NCI-H128 (cell line): ENCODE measurements around the gene SRGAP2C.
"Not testable (repeated sequence)": the region's sequence is repeated elsewhere in the genome, so short reads cannot be mapped to it uniquely, and the experiment has no call there.

ENCODE experiments used
- DNase-seq: peaks from one replicate; lab custom pipeline; 2025; ENCODE audit not compliant: unreplicated experiment; lab: John Stamatoyannopoulos, UW

Gene SRGAP2C

DNA sequence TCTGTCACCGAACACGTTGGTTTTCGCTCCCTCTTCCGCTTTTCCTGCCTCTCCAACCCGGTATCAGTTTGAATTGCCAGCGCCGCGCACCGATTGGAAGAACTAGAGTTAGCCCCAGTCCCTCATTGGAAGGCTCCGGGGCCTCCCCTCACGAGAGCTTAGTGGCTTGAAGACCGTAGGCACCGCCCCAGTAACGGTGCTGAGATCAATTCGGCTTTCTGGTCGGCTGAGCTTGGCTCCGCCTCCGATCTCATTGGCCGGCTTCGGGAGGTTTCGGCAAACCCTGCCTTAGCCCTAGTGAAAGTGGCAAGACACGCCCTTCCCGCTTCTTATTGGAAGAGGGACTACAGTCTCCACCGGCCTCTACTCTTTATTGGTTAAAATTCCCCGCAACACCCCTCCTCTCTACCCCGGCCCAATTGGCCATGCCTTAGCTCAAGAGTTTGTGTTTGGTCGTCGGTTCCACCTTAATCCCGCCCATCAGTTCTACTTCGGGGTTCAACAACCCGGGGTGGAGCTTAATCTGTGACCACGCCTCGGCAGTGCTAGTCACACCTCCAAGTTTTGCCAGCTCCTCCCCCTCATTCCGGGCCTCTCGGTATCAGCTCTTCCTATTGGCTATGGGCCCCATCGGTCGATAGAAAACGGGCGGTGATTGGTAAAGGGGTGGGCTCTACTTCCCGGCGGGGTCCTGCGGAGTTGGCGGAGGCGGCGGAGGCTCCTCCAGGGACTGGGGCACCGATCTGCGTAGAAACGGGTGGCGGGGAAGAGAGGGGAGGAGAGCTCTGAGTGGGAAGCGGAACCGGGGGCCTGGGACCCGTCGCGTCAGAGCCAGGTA is at the start of gene SRGAP2C, which contains the start of gene FAM72B:
TSS of gene SRGAP2C (plus strand) at position 686 of the 838 bp plus-strand sequence. CDS start 2,472 bp downstream, outside the sequence.
TSS of gene FAM72B (minus strand) at position 51 of the 838 bp plus-strand sequence. CDS start 851 bp downstream, outside the sequence.
- DNase-seq = peak; percentile 98

DNA sequence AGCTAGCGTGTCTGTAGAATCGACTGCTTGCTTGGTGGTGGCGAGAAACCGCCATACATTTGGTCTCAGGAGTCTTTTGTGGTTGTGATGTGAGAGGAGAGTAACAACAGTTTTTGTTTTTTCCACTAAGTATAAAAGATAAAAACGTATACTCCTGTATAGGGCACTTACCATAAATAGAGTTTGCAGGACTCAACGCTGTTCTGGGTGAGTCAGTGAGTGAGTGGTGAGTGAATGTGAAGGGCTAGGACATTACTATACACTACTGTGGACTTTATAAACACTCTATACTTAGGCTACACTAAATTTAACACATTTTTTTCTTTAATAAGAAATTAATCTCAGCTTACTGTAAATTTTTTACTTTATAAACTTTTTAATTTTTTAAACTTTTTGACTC is 44.4 kb upstream of the SRGAP2C start:
- DNase-seq = not testable (repeated sequence)

DNA sequence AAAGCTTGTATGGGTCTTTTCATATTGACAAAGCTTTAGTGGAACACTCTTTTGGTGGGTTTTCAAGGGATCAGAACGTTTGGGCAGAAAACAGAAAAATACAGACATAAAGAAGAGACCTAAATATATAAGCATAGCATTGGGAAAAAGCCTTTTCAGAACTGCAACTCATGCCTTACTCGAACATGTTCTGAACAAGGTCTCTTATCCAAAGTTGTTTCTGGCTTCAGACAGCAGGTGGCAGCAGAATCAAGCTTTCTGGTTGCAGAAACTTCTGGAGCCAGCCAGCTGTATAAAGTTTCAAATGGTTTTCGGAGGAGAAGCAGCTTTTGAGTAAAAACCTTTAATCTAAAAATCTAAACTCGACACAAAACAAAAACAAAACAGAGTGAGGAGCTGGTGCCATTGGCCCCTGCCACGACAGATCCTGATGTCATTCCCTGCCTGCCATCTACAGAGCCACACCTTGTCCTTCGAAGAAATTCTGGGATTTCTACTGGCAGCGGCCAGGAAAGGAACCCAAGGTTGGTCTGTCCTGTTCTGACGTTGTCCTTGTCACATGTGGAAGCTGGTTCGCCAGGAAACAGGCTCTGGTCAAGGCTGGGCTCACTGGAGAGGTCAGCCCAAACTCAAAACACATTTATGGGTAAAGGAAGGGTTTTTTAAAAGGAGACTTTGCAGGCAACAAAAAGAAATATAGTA is 36.1 kb upstream of the SRGAP2C start:
- not testable (repeated sequence) for DNase-seq

DNA sequence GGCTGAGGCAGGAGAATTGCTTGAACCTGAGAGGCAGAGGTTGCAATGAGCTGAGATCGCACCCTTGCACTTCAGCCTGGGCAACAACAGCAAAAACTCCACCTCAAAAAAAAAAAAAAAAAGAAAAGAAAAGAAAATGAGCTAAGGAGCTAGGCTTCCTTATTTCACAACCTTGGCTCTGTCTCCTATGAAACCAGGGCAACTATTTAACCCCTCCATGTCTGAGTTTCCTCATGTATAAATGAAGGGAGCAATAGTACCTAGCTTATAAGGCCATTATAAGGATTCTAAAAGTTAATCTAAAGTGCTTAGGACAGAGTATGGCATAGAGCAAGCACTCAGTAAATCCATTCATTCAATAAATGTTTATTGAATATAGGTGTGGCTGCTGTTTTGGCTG is 33.5 kb upstream of the SRGAP2C start:
- not testable (repeated sequence) for DNase-seq

DNA sequence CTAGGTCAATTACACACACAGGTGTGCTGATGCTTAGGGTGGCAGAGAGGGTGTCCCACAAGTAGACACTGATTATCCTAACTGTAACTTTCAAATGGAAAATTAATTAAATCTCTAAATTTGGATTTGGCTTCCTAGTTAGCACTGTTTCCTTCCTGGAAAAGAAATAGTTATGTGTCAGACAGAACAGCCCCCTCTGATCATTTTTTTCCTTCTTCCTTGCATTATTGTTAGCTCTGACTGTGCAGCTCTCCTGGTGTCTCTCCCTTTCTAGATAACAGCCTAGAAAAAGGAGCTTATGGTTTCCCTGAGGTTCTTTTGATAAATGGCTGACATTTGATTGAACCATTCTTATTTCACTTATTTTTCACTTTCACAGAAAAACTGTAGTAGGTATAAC is 32.0 kb upstream of the SRGAP2C start:
- DNase-seq = not testable (repeated sequence)

DNA sequence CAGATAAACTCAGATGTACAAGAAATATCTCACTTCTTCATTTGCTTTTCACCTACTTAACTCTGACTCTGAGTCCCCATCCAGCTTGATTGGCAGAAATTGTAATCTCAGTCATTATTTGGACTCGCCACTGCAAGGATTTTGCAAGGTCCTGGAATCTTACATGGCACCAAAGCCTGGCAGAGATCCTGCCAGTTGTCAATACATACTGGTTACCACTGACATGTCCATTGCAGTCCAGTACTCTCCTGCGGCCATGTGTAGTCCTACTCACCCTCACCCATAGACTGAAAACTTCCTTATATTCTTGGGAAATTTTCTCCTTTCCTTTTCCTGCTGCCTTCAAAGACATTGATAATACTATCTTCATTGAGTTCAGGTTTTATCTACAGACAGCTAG is 30.0 kb upstream of the SRGAP2C start:
- not testable (repeated sequence) for DNase-seq

DNA sequence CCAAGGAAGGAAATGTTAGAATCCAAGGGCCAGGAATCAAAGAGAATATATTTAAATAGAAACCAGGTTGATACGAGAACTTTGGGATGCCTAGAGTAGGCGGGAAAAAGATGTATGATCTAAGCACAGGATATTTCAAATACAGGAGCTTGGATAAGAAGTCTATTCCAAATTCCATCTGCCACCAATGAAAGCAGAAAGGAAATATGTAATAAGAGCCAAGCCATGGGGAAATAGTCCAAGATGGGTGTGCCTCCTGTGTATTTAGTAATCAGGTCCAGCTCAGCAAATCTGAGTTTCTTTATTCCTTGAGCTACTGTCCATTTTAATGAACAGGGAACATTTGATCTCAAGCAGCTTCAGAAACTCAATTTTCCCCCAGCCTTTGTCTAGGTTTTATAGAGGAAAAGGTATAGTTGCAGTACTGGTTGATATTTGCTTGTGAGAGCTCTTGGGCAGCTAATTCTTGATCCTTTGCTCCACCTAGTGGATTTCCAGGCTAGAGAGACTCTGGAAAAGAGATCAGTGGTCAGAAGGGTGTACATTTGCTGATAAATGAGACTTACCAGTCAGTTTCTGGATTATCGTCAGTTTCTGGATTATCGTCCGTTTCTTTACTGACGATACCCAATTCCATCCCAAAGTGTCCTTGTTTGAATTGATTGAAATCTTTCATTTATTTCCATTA is 29.0 kb upstream of the SRGAP2C start:
- DNase-seq = not testable (repeated sequence)

DNA sequence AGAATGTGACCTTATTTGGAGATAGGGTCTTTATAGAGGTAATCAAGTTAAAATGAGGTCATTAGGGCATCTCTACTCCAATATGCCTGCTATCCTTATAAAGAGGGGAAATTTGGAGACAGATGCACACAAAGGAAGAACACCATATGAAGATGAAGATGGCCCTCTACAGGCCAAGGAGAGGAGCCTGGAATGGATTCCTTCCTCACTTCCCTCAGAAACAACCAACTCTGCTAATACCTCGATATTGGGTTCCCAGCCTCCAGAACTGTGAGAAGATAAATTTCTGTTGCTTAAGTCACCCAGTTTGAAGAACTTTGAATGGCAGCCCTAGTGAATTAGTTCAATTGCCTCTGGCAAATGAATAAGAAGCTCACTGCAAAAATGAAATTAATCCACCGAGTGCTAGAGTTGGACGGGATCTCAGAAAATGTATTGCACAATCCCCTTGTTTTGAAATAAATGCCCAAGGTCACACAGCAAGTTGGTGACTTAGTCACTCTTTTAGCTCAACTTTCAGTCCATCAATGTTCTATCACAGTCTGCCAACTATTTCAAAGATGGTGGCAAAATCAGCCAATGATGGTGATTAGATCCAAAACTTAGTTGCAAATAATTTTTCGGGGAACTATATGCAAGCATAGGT is 27.7 kb upstream of the SRGAP2C start:
- DNase-seq = not testable (repeated sequence)

DNA sequence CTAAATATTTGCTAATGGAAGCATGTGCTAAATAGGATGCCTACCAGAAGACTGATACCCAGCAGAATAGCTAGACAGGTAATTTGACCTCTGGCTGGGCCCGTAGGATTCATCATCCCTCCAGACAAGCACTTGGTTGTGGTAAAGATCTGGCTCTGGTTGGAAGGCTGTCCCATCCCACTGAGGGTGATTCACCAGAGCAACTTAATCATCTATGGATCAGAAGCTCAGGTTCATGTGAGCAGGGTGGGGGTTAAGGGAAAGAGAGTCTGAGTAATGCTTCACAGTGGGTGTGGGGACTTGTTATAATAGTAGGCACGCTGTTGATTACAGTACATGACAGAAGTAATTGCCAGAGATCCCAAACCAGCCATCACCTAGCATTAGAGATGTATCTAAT is 27.2 kb upstream of the SRGAP2C start:
- DNase-seq = not testable (repeated sequence)

DNA sequence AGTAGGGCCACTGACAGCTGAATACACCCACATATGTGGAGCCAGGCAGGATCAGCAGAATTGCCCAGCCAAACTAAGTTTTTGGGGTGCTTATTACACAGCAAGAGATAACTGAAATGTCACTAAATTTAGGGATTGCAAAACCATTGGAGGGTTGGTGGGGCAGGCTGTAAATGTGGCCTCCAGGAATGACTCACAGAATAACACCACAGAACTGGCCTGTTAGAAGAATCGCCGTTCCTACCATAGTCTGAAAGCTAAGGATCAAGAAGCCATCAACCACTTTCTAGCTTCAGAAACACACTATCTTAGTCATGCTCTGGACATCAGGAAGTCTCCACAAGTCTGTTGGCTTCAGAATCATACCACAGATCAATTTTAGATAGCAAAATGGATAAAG is 24.7 kb upstream of the SRGAP2C start:
- not testable (repeated sequence) for DNase-seq

DNA sequence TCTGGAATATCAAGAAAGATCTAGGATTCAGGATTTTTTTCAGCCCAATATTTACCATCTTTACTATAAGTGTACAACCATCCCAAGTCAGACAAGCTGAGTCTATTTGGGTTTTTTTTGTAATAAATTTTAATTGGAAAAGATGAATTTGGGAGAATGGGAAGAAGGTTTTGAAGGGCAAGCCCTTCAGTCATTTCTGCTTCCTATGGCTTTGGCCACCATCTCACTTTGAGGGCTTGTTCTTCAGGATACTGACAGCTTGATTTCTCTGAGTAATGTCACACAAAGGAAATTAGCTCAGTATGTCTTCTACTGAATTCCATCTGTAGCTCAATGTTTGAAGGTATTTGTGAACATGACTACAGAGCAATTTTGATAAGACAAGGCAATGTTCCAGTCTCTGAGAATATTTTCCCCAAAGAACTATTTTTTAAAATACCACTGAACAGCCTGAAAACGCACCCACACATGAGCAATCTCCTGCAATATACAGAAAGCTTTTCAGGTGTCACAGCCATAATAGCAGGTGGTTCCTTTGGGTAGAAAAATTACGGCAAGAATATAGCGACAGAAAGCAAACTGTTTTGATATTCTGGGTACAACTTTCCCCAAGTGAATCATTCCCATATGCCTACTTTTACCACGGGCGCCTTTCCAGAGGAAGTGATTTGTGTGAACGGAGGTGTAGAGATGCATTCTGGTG is 23.4 kb upstream of the SRGAP2C start:
- DNase-seq = not testable (repeated sequence)

DNA sequence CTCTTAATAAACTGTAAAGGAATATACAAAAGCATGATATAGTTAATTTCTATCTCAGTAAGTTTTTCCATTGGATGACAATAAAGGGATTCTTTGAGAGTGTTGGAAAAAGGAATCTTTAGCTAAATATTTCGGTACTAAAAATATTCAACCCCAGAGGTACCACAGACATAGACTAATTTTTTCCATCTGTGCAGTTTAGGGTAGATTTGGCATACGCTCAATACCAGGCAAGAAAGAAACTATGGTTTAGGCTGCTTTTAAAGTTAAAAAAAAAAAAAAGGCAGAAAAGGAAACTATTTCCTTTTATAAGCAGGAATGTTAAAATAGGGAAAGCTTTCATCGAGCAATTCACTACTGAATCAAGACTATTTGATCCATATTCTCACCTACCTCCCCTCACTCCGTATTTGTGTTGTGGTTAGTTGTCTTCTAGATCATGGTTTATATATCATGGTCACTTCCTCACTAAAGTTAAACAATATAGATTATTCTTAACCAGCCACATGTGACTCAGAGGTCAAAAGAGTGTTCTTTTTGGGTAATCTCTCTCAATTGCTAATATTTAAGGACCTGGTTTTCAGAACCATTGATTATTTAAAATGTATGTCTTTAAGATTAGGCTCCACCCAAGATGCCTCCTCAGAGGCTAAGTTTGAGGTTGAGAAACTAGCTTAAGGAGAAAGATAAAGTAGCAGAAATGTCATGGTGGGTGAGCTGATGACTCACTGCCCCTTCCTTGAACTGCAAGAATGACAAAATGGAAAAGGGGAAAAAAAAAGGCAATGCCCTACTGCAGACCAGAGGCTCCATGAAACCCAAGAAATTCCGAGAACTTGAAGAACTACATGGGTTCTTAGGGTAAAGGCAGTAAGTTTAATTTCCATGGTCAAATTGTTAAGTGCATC is 20.7 kb upstream of the SRGAP2C start:
- not testable (repeated sequence) for DNase-seq

DNA sequence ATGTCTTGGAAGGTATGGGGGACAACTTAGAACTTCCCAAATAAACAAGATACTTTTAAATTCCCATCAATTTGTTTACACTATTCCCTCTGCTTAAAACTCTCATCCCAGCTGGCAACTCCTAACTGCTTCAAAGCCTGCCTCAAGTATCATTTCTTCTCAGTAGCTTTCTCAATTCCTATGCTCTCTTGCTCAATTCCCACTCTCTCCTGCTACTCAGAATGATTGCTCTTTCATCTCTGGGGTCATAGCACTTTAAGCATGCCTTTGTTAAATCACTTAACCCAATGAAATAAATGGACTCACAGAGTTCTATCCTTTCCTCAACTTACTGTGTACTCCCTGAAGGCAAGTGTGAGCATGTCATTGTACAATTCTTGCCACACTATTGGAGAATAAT is 19.5 kb upstream of the SRGAP2C start:
- DNase-seq = not testable (repeated sequence)

DNA sequence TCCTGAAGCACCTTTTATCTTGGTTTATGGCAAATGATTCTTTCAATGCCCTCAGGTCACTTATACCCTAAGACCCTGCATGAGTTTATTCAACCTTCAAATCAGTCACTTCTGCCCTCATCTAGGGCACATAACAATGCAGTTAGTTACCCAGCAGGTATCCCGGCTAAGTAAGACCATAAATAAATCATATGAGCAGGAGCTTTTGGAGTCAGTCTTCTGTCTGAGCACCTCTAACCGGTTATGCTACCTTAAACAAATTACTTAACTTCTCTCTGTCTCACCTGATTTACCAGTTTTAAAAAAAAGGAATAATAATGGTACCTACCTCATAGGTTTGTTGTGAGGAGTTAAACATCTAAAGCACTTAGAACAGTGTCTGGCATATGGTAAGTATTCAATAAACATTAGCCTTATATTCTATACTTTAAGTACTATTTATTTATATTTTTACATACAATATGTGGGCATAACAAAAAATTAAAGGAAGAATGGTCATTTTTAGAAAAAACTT is 17.5 kb upstream of the SRGAP2C start:
- not testable (repeated sequence) for DNase-seq

DNA sequence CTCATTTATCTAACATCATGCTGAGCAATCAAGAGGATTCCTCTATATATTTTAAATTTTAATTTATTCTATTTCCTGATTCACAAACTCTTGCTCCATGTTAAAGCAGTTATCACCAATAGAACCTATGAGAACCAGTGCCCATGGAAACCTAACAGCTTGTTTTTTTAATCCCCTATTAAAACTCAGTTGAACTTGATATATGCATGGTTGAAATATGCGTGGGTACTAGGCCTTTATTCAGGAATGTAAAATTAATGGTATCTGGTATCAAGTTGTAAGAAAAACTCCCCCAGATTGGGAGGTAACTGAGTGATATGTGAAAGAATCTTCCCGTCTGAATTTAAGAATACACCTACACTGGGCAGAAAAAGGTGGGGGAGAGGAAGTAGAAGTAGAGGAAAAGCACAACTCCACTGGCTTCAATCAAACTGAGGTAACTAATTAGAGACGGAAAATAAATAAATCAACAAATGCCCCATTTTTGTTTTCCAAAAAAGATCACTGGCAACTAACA is 16.6 kb upstream of the SRGAP2C start:
- DNase-seq = not testable (repeated sequence)

DNA sequence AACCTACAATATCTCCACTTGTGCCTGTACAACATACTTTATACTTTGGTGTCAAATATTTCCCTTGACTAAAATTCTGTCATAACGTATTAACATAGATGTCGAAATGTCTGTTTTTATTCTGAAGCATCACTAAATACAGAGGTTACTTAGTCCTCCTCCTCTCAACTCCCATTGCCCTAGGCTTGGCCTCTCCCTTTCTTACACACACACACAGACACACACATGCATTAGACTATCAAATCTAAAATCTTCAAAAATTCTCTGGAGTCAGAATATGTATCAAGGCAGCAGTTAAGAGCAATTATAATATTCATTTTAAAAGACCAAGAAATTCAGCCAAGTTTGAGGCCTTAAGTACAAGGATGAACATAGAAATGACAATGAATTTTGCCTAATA is 8.1 kb upstream of the SRGAP2C start:
- DNase-seq = not testable (repeated sequence)

DNA sequence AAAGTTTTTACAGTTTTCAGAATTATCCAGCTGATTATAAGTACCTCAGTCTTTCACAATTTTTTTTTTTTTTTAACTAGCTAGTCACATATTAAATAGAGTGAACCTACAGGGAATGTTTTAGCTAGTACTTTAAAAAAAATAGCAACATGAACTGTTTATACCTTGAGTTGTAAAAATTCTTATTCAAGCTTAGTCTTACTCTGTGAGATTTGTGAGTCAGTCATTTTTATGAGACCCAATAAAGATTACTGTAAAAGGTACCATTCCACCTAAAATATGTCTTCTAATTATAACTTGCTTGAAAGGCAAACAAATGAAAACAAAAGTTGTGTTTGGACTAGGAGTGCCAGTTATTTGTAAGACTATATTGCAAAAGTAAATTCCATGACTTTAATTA is 6.6 kb upstream of the SRGAP2C start:
- DNase-seq = not testable (repeated sequence)

DNA sequence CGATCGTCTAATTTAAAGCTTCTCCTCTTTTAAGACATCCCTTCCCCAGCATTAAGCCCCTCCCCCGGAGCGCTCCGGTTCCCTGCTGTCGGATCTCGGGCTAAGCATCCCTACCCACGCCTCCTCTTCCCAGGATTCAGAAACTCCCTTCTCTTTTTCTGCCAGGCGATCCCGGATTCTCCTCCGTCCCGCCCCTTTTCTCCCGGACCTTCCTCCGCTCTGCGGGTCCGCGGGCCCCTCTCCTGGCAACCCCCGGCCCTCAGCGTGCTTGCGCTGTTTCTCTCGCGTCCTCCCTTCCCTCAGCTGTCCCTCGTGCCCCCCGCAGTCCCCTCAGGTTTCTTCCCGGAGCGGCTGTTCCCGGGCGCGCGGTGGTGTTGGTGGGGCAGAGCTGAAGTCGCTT is 908 bp upstream of the SRGAP2C start:
- DNase-seq = not testable (repeated sequence)
